ENCODE results near the gene PLEKHO1.

PLEKHO1 gene

GRCh38 chr1:150146849-150147542, 2.7 kb upstream of the PLEKHO1 start:
- Histone ChIP-seq H3K4me1 (ENCODE audit: control insufficient read depth, insufficient read depth, low read length, poor library complexity, severe bottlenecking) (peaks cover 15% of the 10 kb centered on the region), H3K36me3 (ENCODE audit: control insufficient read depth, insufficient read depth, low read length) (no peaks in the 10 kb centered on the region), H3K27me3 (replicated peaks; ENCODE audit: control insufficient read depth, insufficient read depth, low read length, poor library complexity, severe bottlenecking) (no peaks in the 10 kb centered on the region), H3K9me3 (ENCODE audit: control insufficient read depth, low read length) (no peaks in the 10 kb centered on the region), H3K27ac (ENCODE audit: insufficient read depth, low read length, poor library complexity, severe bottlenecking) (no peak overlapping the region), H3K4me3 (ENCODE audit: insufficient read depth, low read depth, low read length, poor library complexity, severe bottlenecking) (no peak overlapping the region)
- no peak for DNase-seq

GRCh38 chr1:150148837-150149270, 862 bp upstream of the PLEKHO1 start:
- H3K27me3 ChIP-seq (replicated peaks; ENCODE audit: control insufficient read depth, insufficient read depth, low read length, poor library complexity, severe bottlenecking): no peaks in the 10 kb centered on the region
- no peak for DNase-seq
- H3K9me3 ChIP-seq (ENCODE audit: control insufficient read depth, low read length): no peaks in the 10 kb centered on the region
- peak overlapping the region; percentile 66 for H3K4me3 ChIP-seq (ENCODE audit: insufficient read depth, low read depth, low read length, poor library complexity, severe bottlenecking)
- H3K27ac ChIP-seq (ENCODE audit: insufficient read depth, low read length, poor library complexity, severe bottlenecking): peak overlapping the region; percentile 88
- H3K36me3 ChIP-seq (ENCODE audit: control insufficient read depth, insufficient read depth, low read length): peaks cover 1% of the 10 kb centered on the region
- peaks cover 17% of the 10 kb centered on the region for H3K4me1 ChIP-seq (ENCODE audit: control insufficient read depth, insufficient read depth, low read length, poor library complexity, severe bottlenecking)

GRCh38 chr1:150150133-150151021, 661 bp downstream of the PLEKHO1 start:
- Histone ChIP-seq H3K4me1 (ENCODE audit: control insufficient read depth, insufficient read depth, low read length, poor library complexity, severe bottlenecking) (peaks cover 12% of the 10 kb centered on the region), H3K27ac (ENCODE audit: insufficient read depth, low read length, poor library complexity, severe bottlenecking) (peak overlapping the region; percentile 88), H3K4me3 (ENCODE audit: insufficient read depth, low read depth, low read length, poor library complexity, severe bottlenecking) (peak overlapping the region; percentile 85), H3K9me3 (ENCODE audit: control insufficient read depth, low read length) (no peaks in the 10 kb centered on the region), H3K36me3 (ENCODE audit: control insufficient read depth, insufficient read depth, low read length) (peaks cover 16% of the 10 kb centered on the region), H3K27me3 (replicated peaks; ENCODE audit: control insufficient read depth, insufficient read depth, low read length, poor library complexity, severe bottlenecking) (no peaks in the 10 kb centered on the region)
- DNase-seq: peak in 1 of 3 donors; percentile 4

GRCh38 chr1:150151291-150152181, 1.8 kb downstream of the PLEKHO1 start:
- Histone ChIP-seq H3K4me1 (ENCODE audit: control insufficient read depth, insufficient read depth, low read length, poor library complexity, severe bottlenecking) (peaks cover 12% of the 10 kb centered on the region), H3K27ac (ENCODE audit: insufficient read depth, low read length, poor library complexity, severe bottlenecking) (peak overlapping the region; percentile 88), H3K4me3 (ENCODE audit: insufficient read depth, low read depth, low read length, poor library complexity, severe bottlenecking) (peak overlapping the region; percentile 85)

GRCh38 chr1:150152182-150152536, 2.4 kb downstream of the PLEKHO1 start:
- DNase-seq: no peak
- Histone ChIP-seq H3K27me3 (replicated peaks; ENCODE audit: control insufficient read depth, insufficient read depth, low read length, poor library complexity, severe bottlenecking) (no peaks in the 10 kb centered on the region), H3K4me3 (ENCODE audit: insufficient read depth, low read depth, low read length, poor library complexity, severe bottlenecking) (peak overlapping the region; percentile 85), H3K4me1 (ENCODE audit: control insufficient read depth, insufficient read depth, low read length, poor library complexity, severe bottlenecking) (peaks cover 6% of the 10 kb centered on the region), H3K36me3 (ENCODE audit: control insufficient read depth, insufficient read depth, low read length) (peaks cover 33% of the 10 kb centered on the region), H3K27ac (ENCODE audit: insufficient read depth, low read length, poor library complexity, severe bottlenecking) (peak overlapping the region; percentile 88), H3K9me3 (ENCODE audit: control insufficient read depth, low read length) (no peaks in the 10 kb centered on the region)

More at GRCh38 chr1:150151291-150152181, 1.8 kb downstream of the PLEKHO1 start:
- Histone ChIP-seq H3K9me3 (ENCODE audit: control insufficient read depth, low read length) (no peaks in the 10 kb centered on the region), H3K36me3 (ENCODE audit: control insufficient read depth, insufficient read depth, low read length) (peaks cover 27% of the 10 kb centered on the region), H3K27me3 (replicated peaks; ENCODE audit: control insufficient read depth, insufficient read depth, low read length, poor library complexity, severe bottlenecking) (no peaks in the 10 kb centered on the region)
- peak; percentile 57 to 68 (median 58) for DNase-seq

- Histone ChIP-seq H3K36me3 (ENCODE audit: control insufficient read depth, insufficient read depth, low read length) (peaks cover 33% of the 10 kb centered on the region), H3K4me3 (ENCODE audit: insufficient read depth, low read depth, low read length, poor library complexity, severe bottlenecking) (no peak overlapping the region), H3K27me3 (replicated peaks; ENCODE audit: control insufficient read depth, insufficient read depth, low read length, poor library complexity, severe bottlenecking) (no peaks in the 10 kb centered on the region), H3K9me3 (ENCODE audit: control insufficient read depth, low read length) (no peaks in the 10 kb centered on the region), H3K4me1 (ENCODE audit: control insufficient read depth, insufficient read depth, low read length, poor library complexity, severe bottlenecking) (peaks cover 6% of the 10 kb centered on the region), H3K27ac (ENCODE audit: insufficient read depth, low read length, poor library complexity, severe bottlenecking) (no peak overlapping the region)
- DNase-seq: no peak
Observed at GRCh38 chr1:150152772-150153456, 3.2 kb downstream of the PLEKHO1 start.

GRCh38 chr1:150154143-150154542, 4.4 kb downstream of the PLEKHO1 start:
- Histone ChIP-seq H3K36me3 (ENCODE audit: control insufficient read depth, insufficient read depth, low read length) (peaks cover 40% of the 10 kb centered on the region), H3K27me3 (replicated peaks; ENCODE audit: control insufficient read depth, insufficient read depth, low read length, poor library complexity, severe bottlenecking) (no peaks in the 10 kb centered on the region), H3K9me3 (ENCODE audit: control insufficient read depth, low read length) (no peaks in the 10 kb centered on the region), H3K4me3 (ENCODE audit: insufficient read depth, low read depth, low read length, poor library complexity, severe bottlenecking) (no peak overlapping the region), H3K27ac (ENCODE audit: insufficient read depth, low read length, poor library complexity, severe bottlenecking) (no peak overlapping the region), H3K4me1 (ENCODE audit: control insufficient read depth, insufficient read depth, low read length, poor library complexity, severe bottlenecking) (peaks cover 6% of the 10 kb centered on the region)
- DNase-seq: no peak

GRCh38 chr1:150155413-150156071, 5.8 kb downstream of the PLEKHO1 start:
- no peak overlapping the region for H3K4me3 ChIP-seq (ENCODE audit: insufficient read depth, low read depth, low read length, poor library complexity, severe bottlenecking)
- no peaks in the 10 kb centered on the region for H3K27me3 ChIP-seq (replicated peaks; ENCODE audit: control insufficient read depth, insufficient read depth, low read length, poor library complexity, severe bottlenecking)
- peaks cover 15% of the 10 kb centered on the region for H3K4me1 ChIP-seq (ENCODE audit: control insufficient read depth, insufficient read depth, low read length, poor library complexity, severe bottlenecking)
- no peak overlapping the region for H3K27ac ChIP-seq (ENCODE audit: insufficient read depth, low read length, poor library complexity, severe bottlenecking)
- H3K9me3 ChIP-seq (ENCODE audit: control insufficient read depth, low read length): no peaks in the 10 kb centered on the region
- H3K36me3 ChIP-seq (ENCODE audit: control insufficient read depth, insufficient read depth, low read length): peaks cover 47% of the 10 kb centered on the region
- DNase-seq: no peak

Data from effector memory CD4-positive, alpha-beta T cell (primary cell).